MG63 (cell line): Measurements from ENCODE around the gene MAP3K6. TPM values are rescaled to one million over a fixed set of nuclear protein-coding genes. Genes with fewer than 3 reads are reported as not detected.
A peak's percentile ranks its signal among the peaks of the same experiment; 100 is the strongest.
"Not testable (repeated sequence)": the region's sequence is repeated elsewhere in the genome, so short reads cannot be mapped to it uniquely, and the experiment has no call there.

ENCODE experiments used
- DNase-seq: peaks from one replicate; pipeline ENCODE4 v3.0.0-alpha.2; 2020
- H3K27me3 ChIP-seq: fragments of 250-450 bp; sonication (Bioruptor Pico); 2 replicates; pipeline ENCODE4 v1.5.1; 2020; ENCODE audit warnings: mild to moderate bottlenecking, moderate library complexity
- H3K36me3 ChIP-seq: fragments of 250-450 bp; sonication (Bioruptor Pico); 2 replicates; pipeline ENCODE4 v1.5.1; 2020; ENCODE audit warnings: mild to moderate bottlenecking, moderate library complexity
- H3K4me3 ChIP-seq: fragments of 250-450 bp; sonication (Bioruptor Pico); 2 replicates; pipeline ENCODE4 v1.5.1; 2020; ENCODE audit warnings: mild to moderate bottlenecking, moderate library complexity
- H3K9me3 ChIP-seq: fragments of 250-450 bp; sonication (Bioruptor Pico); 2 replicates; pipeline ENCODE4 v1.5.1; 2020; ENCODE audit warnings: mild to moderate bottlenecking, moderate library complexity
- total RNA-seq: library from RNA; depleted of rRNA; stranded (reverse); fragments of >200 nt; shearing (Covaris generic); gene quantifications from 2 replicates; pipeline ENCODE4 v1.2.3, GENCODE V29; 2014; ENCODE audit warnings: low replicate concordance

MAP3K6 gene
- total RNA-seq, 1 experiment from 2014 or later, result 26.9 TPM

- H3K4me3 ChIP-seq, result no peak overlapping the region
Measured at GRCh38 chr1:27399251-27400025, 32.7 kb upstream of the MAP3K6 start.

GRCh38 chr1:27398405-27399149 lies 31.8 kb upstream of the MAP3K6 start:
- H3K4me3 ChIP-seq, result no peak overlapping the region
- no peak for DNase-seq
- H3K9me3 ChIP-seq, result no peaks in the 10 kb centered on the region
- no peaks in the 10 kb centered on the region for H3K27me3 ChIP-seq
- peaks cover 2% of the 10 kb centered on the region for H3K36me3 ChIP-seq

More at GRCh38 chr1:27399251-27400025, 32.7 kb upstream of the MAP3K6 start:
- DNase-seq, result no peak
- Histone ChIP-seq H3K27me3 (no peaks in the 10 kb centered on the region), H3K9me3 (no peaks in the 10 kb centered on the region), H3K36me3 (peaks cover 4% of the 10 kb centered on the region)

- Histone ChIP-seq H3K36me3 (no peaks in the 10 kb centered on the region; the same call in 1 of the 2 replicates), H3K9me3 (no peaks in the 10 kb centered on the region), H3K27me3 (no peaks in the 10 kb centered on the region), H3K4me3 (no peak overlapping the region)
- no peak for DNase-seq
Measured at GRCh38 chr1:27397749-27398148, 31.0 kb upstream of the MAP3K6 start.

GRCh38 chr1:27397110-27397509 lies 30.3 kb upstream of the MAP3K6 start:
- no peak for DNase-seq

GRCh38 chr1:27395441-27396195 lies 28.9 kb upstream of the MAP3K6 start:
- no peaks in the 10 kb centered on the region for H3K27me3 ChIP-seq
- no peaks in the 10 kb centered on the region for H3K36me3 ChIP-seq
- no peaks in the 10 kb centered on the region for H3K9me3 ChIP-seq
- H3K4me3 ChIP-seq, result no peak overlapping the region
- peak; percentile 60 for DNase-seq

More at GRCh38 chr1:27397110-27397509, 30.3 kb upstream of the MAP3K6 start:
- no peaks in the 10 kb centered on the region for H3K27me3 ChIP-seq
- H3K4me3 ChIP-seq, result no peak overlapping the region
- H3K9me3 ChIP-seq, result no peaks in the 10 kb centered on the region
- H3K36me3 ChIP-seq, result no peaks in the 10 kb centered on the region; the same call in 1 of the 2 replicates

GRCh38 chr1:27394925-27395324 lies 28.2 kb upstream of the MAP3K6 start:
- DNase-seq, result no peak
- no peaks in the 10 kb centered on the region for H3K27me3 ChIP-seq

GRCh38 chr1:27394282-27394658 lies 27.5 kb upstream of the MAP3K6 start:
- H3K27me3 ChIP-seq, result no peaks in the 10 kb centered on the region
- H3K4me3 ChIP-seq, result no peak overlapping the region
- no peak for DNase-seq
- H3K36me3 ChIP-seq, result no peaks in the 10 kb centered on the region
- no peaks in the 10 kb centered on the region for H3K9me3 ChIP-seq

More at GRCh38 chr1:27394925-27395324, 28.2 kb upstream of the MAP3K6 start:
- no peaks in the 10 kb centered on the region for H3K36me3 ChIP-seq
- H3K4me3 ChIP-seq, result no peak overlapping the region
- H3K9me3 ChIP-seq, result no peaks in the 10 kb centered on the region

GRCh38 chr1:27393641-27394281 lies 27.0 kb upstream of the MAP3K6 start:
- H3K9me3 ChIP-seq, result no peaks in the 10 kb centered on the region
- no peaks in the 10 kb centered on the region for H3K36me3 ChIP-seq
- H3K27me3 ChIP-seq, result no peaks in the 10 kb centered on the region
- no peak for DNase-seq
- H3K4me3 ChIP-seq, result no peak overlapping the region

- peak; percentile 26 for DNase-seq
- no peaks in the 10 kb centered on the region for H3K9me3 ChIP-seq
- no peaks in the 10 kb centered on the region for H3K36me3 ChIP-seq
- H3K27me3 ChIP-seq, result no peaks in the 10 kb centered on the region
- H3K4me3 ChIP-seq, result peak overlapping the region; percentile 78
Measured at GRCh38 chr1:27392778-27393635, 26.2 kb upstream of the MAP3K6 start.

- H3K27me3 ChIP-seq, result no peaks in the 10 kb centered on the region
- H3K9me3 ChIP-seq, result no peaks in the 10 kb centered on the region
- peak; percentile 89 for DNase-seq
- no peaks in the 10 kb centered on the region for H3K36me3 ChIP-seq
- H3K4me3 ChIP-seq, result peak within 1 kb of the TSS; percentile 78
Measured at GRCh38 chr1:27392096-27392777, 25.5 kb upstream of the MAP3K6 start, which contains the start of gene GPR3. Gene GPR3 (plus strand): TSS chr1:27392622. CDS start chr1:27393799, 1,177 bp downstream.

GRCh38 chr1:27391511-27392095 lies 24.8 kb upstream of the MAP3K6 start:
- no peaks in the 10 kb centered on the region for H3K9me3 ChIP-seq
- H3K4me3 ChIP-seq, result no peak overlapping the region; the same call in 1 of the 2 replicates
- H3K36me3 ChIP-seq, result no peaks in the 10 kb centered on the region
- DNase-seq, result no peak
- H3K27me3 ChIP-seq, result no peaks in the 10 kb centered on the region

- DNase-seq, result peak; percentile 24
- no peaks in the 10 kb centered on the region for H3K27me3 ChIP-seq
- H3K4me3 ChIP-seq, result no peak overlapping the region
- H3K36me3 ChIP-seq, result no peaks in the 10 kb centered on the region
- no peaks in the 10 kb centered on the region for H3K9me3 ChIP-seq
Measured at GRCh38 chr1:27388337-27389005, 21.7 kb upstream of the MAP3K6 start.

GRCh38 chr1:27384797-27385196 lies 18.0 kb upstream of the MAP3K6 start:
- not testable (repeated sequence) for DNase-seq, H3K36me3 ChIP-seq, H3K27me3 ChIP-seq, H3K4me3 ChIP-seq, H3K9me3 ChIP-seq

- no peaks in the 10 kb centered on the region for H3K9me3 ChIP-seq
- no peak for DNase-seq
- H3K27me3 ChIP-seq, result no peaks in the 10 kb centered on the region
- no peak overlapping the region for H3K4me3 ChIP-seq
- H3K36me3 ChIP-seq, result no peaks in the 10 kb centered on the region
Measured at GRCh38 chr1:27383661-27384060, 16.9 kb upstream of the MAP3K6 start.
